Nephron progenitor cell (in vitro differentiated cells): ENCODE measurements around the gene PTCD3.

Experiments
- DNase-seq: peaks from one replicate; pipeline ENCODE4 v3.0.0; 2021
- H3K27ac Mint-ChIP-seq: 2 replicates; pipeline ENCODE4 v1.8.0; 2021; ENCODE audit warnings: mild to moderate bottlenecking, moderate library complexity, mixed read lengths
- H3K27me3 Mint-ChIP-seq: 2 replicates; pipeline ENCODE4 v1.8.0; 2021; ENCODE audit warnings: mild to moderate bottlenecking, low read depth, mixed read lengths; ENCODE audit not compliant: poor library complexity
- H3K36me3 Mint-ChIP-seq: 2 replicates; pipeline ENCODE4 v1.8.0; 2021; ENCODE audit warnings: low read depth, mixed read lengths
- H3K4me1 Mint-ChIP-seq: 2 replicates; pipeline ENCODE4 v1.8.0; 2021; ENCODE audit warnings: mixed read lengths
- H3K4me3 Mint-ChIP-seq: 2 replicates; pipeline ENCODE4 v1.8.0; 2021; ENCODE audit warnings: mild to moderate bottlenecking, moderate library complexity, mixed read lengths
- H3K9me3 Mint-ChIP-seq: 2 replicates; pipeline ENCODE4 v1.8.0; 2021; ENCODE audit warnings: mild to moderate bottlenecking, moderate library complexity, mixed read lengths
- CTCF ChIP-seq: fragments of 200-600 bp; sonication (generic); IDR thresholded peaks from 2 replicates; pipeline ENCODE4 v1.5.0; 2021; ENCODE audit warnings: antibody characterized with exemption

The PTCD3 gene

GRCh38 chr2:86066007-86066578 is 39.9 kb upstream of the PTCD3 start:
- Mint-ChIP-seq H3K27ac (no peak overlapping the region), H3K27me3 (no peaks in the 10 kb centered on the region)
- DNase-seq = no peak

GRCh38 chr2:86066915-86067314 is 39.1 kb upstream of the PTCD3 start:
- Mint-ChIP-seq H3K36me3 (peaks cover 85% of the 10 kb centered on the region), H3K4me3 (no peak overlapping the region), H3K4me1 (peaks cover 2% of the 10 kb centered on the region), H3K27me3 (no peaks in the 10 kb centered on the region), H3K9me3 (peaks cover 25% of the 10 kb centered on the region), H3K27ac (no peak overlapping the region)
- no peak for DNase-seq
- no peak for TF ChIP-seq CTCF

More at GRCh38 chr2:86066007-86066578, 39.9 kb upstream of the PTCD3 start:
- Mint-ChIP-seq H3K4me1 (no peaks in the 10 kb centered on the region), H3K9me3 (peaks cover 25% of the 10 kb centered on the region), H3K4me3 (no peak overlapping the region), H3K36me3 (peaks cover 84% of the 10 kb centered on the region)
- TF ChIP-seq CTCF = no peak

GRCh38 chr2:86068136-86068588 is 37.9 kb upstream of the PTCD3 start:
- Mint-ChIP-seq H3K4me3 (no peak overlapping the region), H3K36me3 (peaks cover 76% of the 10 kb centered on the region), H3K9me3 (peaks cover 12% of the 10 kb centered on the region), H3K27ac (no peak overlapping the region), H3K4me1 (peaks cover 13% of the 10 kb centered on the region), H3K27me3 (no peaks in the 10 kb centered on the region)
- no peak for TF ChIP-seq CTCF
- DNase-seq = no peak

- no peak for TF ChIP-seq CTCF
- Mint-ChIP-seq H3K4me1 (peaks cover 17% of the 10 kb centered on the region), H3K27me3 (no peaks in the 10 kb centered on the region), H3K36me3 (peaks cover 74% of the 10 kb centered on the region), H3K9me3 (peaks cover 8% of the 10 kb centered on the region), H3K4me3 (no peak overlapping the region), H3K27ac (no peak overlapping the region)
- DNase-seq = no peak
Observed at GRCh38 chr2:86068648-86069047, 37.4 kb upstream of the PTCD3 start.

GRCh38 chr2:86069091-86069685 is 36.8 kb upstream of the PTCD3 start:
- Mint-ChIP-seq H3K27ac (no peak overlapping the region), H3K4me3 (no peak overlapping the region), H3K27me3 (no peaks in the 10 kb centered on the region), H3K4me1 (peaks cover 19% of the 10 kb centered on the region), H3K9me3 (peaks cover 4% of the 10 kb centered on the region), H3K36me3 (peaks cover 72% of the 10 kb centered on the region)
- no peak for TF ChIP-seq CTCF
- no peak for DNase-seq
